HCT116 (cell line): ENCODE results near the gene NIPA2. TPM values are rescaled to one million over a fixed set of nuclear protein-coding genes. Genes with fewer than 3 reads are reported as not detected.

Experiments used
- ATAC-seq: fragments of 200-7000 bp; cut with Tn5 transposase; 2 replicates; pipeline ENCODE4 v1.9.1; 2020; ENCODE audit warnings: mild to moderate bottlenecking, moderate library complexity
- BruUV-seq: library from RNA; stranded (reverse); fragments of 400-500 nt; replicated peaks from 2 replicates; lab custom pipeline; 2021; lab: Mats Ljungman, UMichigan
- CTCF ChIA-PET: fragments of 300-600 bp; sonication (Branson Sonifier 250); formaldehyde crosslinking; loops from one replicate; lab custom pipeline; 2021; ENCODE audit warnings: antibody characterized with exemption; lab: Charles Lee
- POLR2A ChIA-PET: fragments of 300-600, 350-600 bp; sonication (Branson Sonifier 250); formaldehyde crosslinking; loops from one replicate; lab custom pipeline; 2021; ENCODE audit warnings: antibody characterized with exemption; lab: Charles Lee
- RAD21 ChIA-PET, 2 experiments: fragments of 300-600 bp; sonication (Branson Sonifier 250); formaldehyde crosslinking; loops; one replicate each; lab custom pipeline; 2023; ENCODE audit warnings: low total read pairs in 2 of 2; ENCODE audit not compliant: uncharacterized antibody in 2 of 2, unreplicated experiment in 2 of 2, low non-redundant PET in 1 of 2; lab: Charles Lee
- DNase-seq: peaks from one replicate; pipeline ENCODE4 v3.0.0-alpha.2; 2010; ENCODE audit warnings: low read depth, low spot score
- H2AFZ ChIP-seq: fragments of 200-600 bp; shearing (Covaris generic), sonication (generic); 2 replicates; pipeline ENCODE4 v1.6.1; 2017; ENCODE audit warnings: low read depth, mixed run types, mixed read lengths, antibody characterized with exemption, low read length; ENCODE audit not compliant: poor library complexity, severe bottlenecking
- H3K27ac ChIP-seq: 2 replicates; pipeline ENCODE4 v1.5.1; 2012; ENCODE audit warnings: low read depth, low read length
- H3K27me3 ChIP-seq: fragments of 200-600 bp; sonication (generic); 2 replicates; pipeline ENCODE4 v1.6.1; 2016; ENCODE audit warnings: mixed run types, low read length, mixed read lengths; ENCODE audit not compliant: insufficient read depth
- H3K36me3 ChIP-seq, 2 experiments: fragments of 200-500 bp in 1 of 2; fragments of 200-600 bp in 1 of 2; sonication (Bioruptor generic) in 1 of 2; sonication (generic) in 1 of 2; 2 replicates each; pipeline versions ENCODE4 v1.5.1 to v1.6.1; 2014 to 2016; ENCODE audit warnings: low read length in 2 of 2, inconsistent platforms in 1 of 2, mixed read lengths in 1 of 2, mixed run types in 1 of 2; ENCODE audit not compliant: insufficient read depth in 2 of 2, control insufficient read depth in 1 of 2
- H3K4me1 ChIP-seq, 2 experiments: fragments of 200-600 bp in 1 of 2; sonication (generic) in 1 of 2; 2 replicates each; pipeline versions ENCODE4 v1.5.1 to v1.6.1; 2012 to 2017; ENCODE audit warnings: low read length in 2 of 2, inconsistent platforms in 1 of 2, mild to moderate bottlenecking in 1 of 2, mixed read lengths in 1 of 2, mixed run types in 1 of 2, moderate library complexity in 1 of 2; ENCODE audit not compliant: insufficient read depth in 2 of 2, control insufficient read depth in 1 of 2
- H3K4me2 ChIP-seq: fragments of 200-600 bp; sonication (generic); 2 replicates; pipeline ENCODE4 v1.6.1; 2017; ENCODE audit warnings: mixed run types, low read length, mixed read lengths
- H3K4me3 ChIP-seq, 2 experiments: fragments of 200-600 bp in 1 of 2; sonication (generic) in 1 of 2; replicated peaks in 1 of 2; 2 replicates each; pipeline ENCODE4 v1.5.1; 2011 to 2016; ENCODE audit warnings: low read length in 2 of 2, control low read depth in 1 of 2, low read depth in 1 of 2, mild to moderate bottlenecking in 1 of 2, mixed read lengths in 1 of 2, mixed run types in 1 of 2
- H3K79me2 ChIP-seq: fragments of 200-600 bp; sonication (generic); 2 replicates; pipeline ENCODE4 v1.6.1; 2017; ENCODE audit warnings: mild to moderate bottlenecking, mixed run types, low read length, moderate library complexity, mixed read lengths; ENCODE audit not compliant: insufficient read depth
- H3K9ac ChIP-seq: fragments of 200-600 bp; sonication (generic); 2 replicates; pipeline ENCODE4 v1.6.1; 2016; ENCODE audit warnings: low read length, mixed read lengths
- H3K9me2 ChIP-seq: fragments of 200-600 bp; sonication (generic), shearing (Covaris generic); 2 replicates; pipeline ENCODE4 v1.6.1; 2017; ENCODE audit warnings: mixed run types, mild to moderate bottlenecking, moderate library complexity; ENCODE audit not compliant: insufficient read depth
- H3K9me3 ChIP-seq, 2 experiments: fragments of 200-500 bp in 1 of 2; fragments of 200-600 bp in 1 of 2; sonication (Bioruptor generic) in 1 of 2; sonication (generic) in 1 of 2; 2 replicates each; pipeline ENCODE4 v1.6.1; 2014 to 2017; ENCODE audit warnings: low read length in 2 of 2, mixed read lengths in 2 of 2, inconsistent platforms in 1 of 2, low read depth in 1 of 2, mild to moderate bottlenecking in 1 of 2, mixed run types in 1 of 2, moderate library complexity in 1 of 2; ENCODE audit not compliant: control insufficient read depth in 1 of 2, insufficient read depth in 1 of 2
- H4K20me1 ChIP-seq: fragments of 200-600 bp; sonication (generic), shearing (Covaris generic); 2 replicates; pipeline ENCODE4 v1.6.1; 2017; ENCODE audit warnings: mixed run types, mild to moderate bottlenecking, moderate library complexity; ENCODE audit not compliant: insufficient read depth
- CEBPB ChIP-seq: IDR thresholded peaks from 2 replicates; pipeline ENCODE4 v1.6.1; 2012; ENCODE audit warnings: low read depth
- ELF1 ChIP-seq: IDR thresholded peaks from 2 replicates; pipeline ENCODE4 v1.6.1; 2012; ENCODE audit warnings: low read depth, borderline replicate concordance
- EZH2 ChIP-seq: fragments of 200-600 bp; sonication (generic); IDR thresholded peaks from 2 replicates; pipeline ENCODE4 v1.6.1; 2017; ENCODE audit warnings: antibody characterized with exemption, mixed run types
- JUND ChIP-seq: IDR thresholded peaks from 2 replicates; pipeline ENCODE4 v1.6.1; 2012
- MAX ChIP-seq: IDR thresholded peaks from 2 replicates; pipeline ENCODE4 v1.6.1; 2012
- POLR2AphosphoS5 ChIP-seq: IDR thresholded peaks from 2 replicates; pipeline ENCODE4 v1.6.1; 2011; ENCODE audit warnings: mild to moderate bottlenecking, low read depth, low read length, moderate library complexity
- REST ChIP-seq: IDR thresholded peaks from 2 replicates; pipeline ENCODE4 v1.6.1; 2012; ENCODE audit warnings: low read depth
- SP1 ChIP-seq: IDR thresholded peaks from 2 replicates; pipeline ENCODE4 v1.6.1; 2012; ENCODE audit warnings: low read depth
- TCF7L2 ChIP-seq: IDR thresholded peaks from 2 replicates; pipeline ENCODE4 v1.7.0; 2011; ENCODE audit warnings: borderline replicate concordance, inconsistent platforms; ENCODE audit not compliant: insufficient read depth, insufficient read length; ENCODE audit errors: extremely low read depth
- YY1 ChIP-seq: IDR thresholded peaks from 2 replicates; pipeline ENCODE4 v1.6.1; 2011; ENCODE audit warnings: low read length, low read depth, moderate library complexity, mild to moderate bottlenecking; ENCODE audit not compliant: insufficient replicate concordance; ENCODE audit errors: extremely low read depth
- ZFX ChIP-seq: fragments of 450-650 bp; IDR thresholded peaks from 2 replicates; pipeline ENCODE4 v1.6.1; 2017
- ZNF274 ChIP-seq: fragments of 200-500 bp; sonication (Bioruptor generic); IDR thresholded peaks from 2 replicates; pipeline ENCODE4 v1.6.1; 2014; ENCODE audit warnings: mild to moderate bottlenecking, low read depth, low read length, inconsistent platforms
- intact Hi-C: fragments of 100-400 bp; cut with micrococcal nuclease; formaldehyde crosslinking; loops from 2 replicates; pipeline ENCODE4 v1.10.0; 2022
- total RNA-seq: library from RNA; stranded (reverse); gene quantifications from one replicate; pipeline ENCODE4 v1.2.1, GENCODE V29; 2021; ENCODE audit not compliant: unreplicated experiment

NIPA2 gene
- total RNA-seq, 1 experiment from 2014 or later, result 54.4 TPM

DNA sequence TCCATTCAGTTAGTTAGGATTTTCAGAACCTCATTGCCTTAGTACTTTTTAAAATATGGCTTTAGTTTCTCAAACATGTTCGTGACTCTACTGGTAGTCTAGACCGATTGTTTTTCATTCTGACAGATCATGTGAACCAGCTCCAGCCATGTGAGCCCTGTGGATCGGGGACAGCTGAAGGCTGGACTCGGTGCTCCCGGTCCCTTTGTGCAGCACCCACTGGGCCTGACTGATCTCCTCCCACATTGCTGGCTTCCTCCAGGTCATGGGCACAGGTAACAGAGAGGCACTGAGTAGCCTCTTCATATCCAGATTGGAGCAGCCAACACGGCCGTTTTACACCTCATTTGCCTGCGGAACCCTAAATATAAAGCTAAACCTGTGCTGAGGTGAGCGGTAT is 30.5 kb downstream of the NIPA2 start:
- RAD21 ChIA-PET, result no interaction called here
- POLR2A ChIA-PET, result no interaction called here
- no peaks in the 10 kb centered on the region for H3K27me3 ChIP-seq

More for the DNA sequence above, 30.5 kb downstream of the NIPA2 start:
- Histone ChIP-seq H3K9me2 (no peaks in the 10 kb centered on the region), H3K9me3 (no peaks in the 10 kb centered on the region), H2AFZ (no peak overlapping the region), H3K4me3 (no peak overlapping the region), H3K79me2 (peaks cover 16% of the 10 kb centered on the region), H4K20me1 (no peaks in the 10 kb centered on the region; the same call in 1 of the 2 replicates), H3K4me1 (no peaks in the 10 kb centered on the region), H3K27ac (no peak overlapping the region), H3K4me2 (no peak overlapping the region), H3K36me3 (peaks cover 34 to 52% of the 10 kb centered on the region in 2 experiments), H3K9ac (no peak overlapping the region)
- ATAC-seq (no peak), DNase-seq (no peak)
- intact Hi-C loops, result no loop called here
- TF ChIP-seq EZH2 (no peak), YY1 (no peak), ELF1 (no peak), ZFX (no peak), TCF7L2 (no peak), MAX (no peak), ZNF274 (no peak), JUND (no peak), POLR2AphosphoS5 (no peak), SP1 (no peak), CEBPB (no peak), REST (no peak)
- BruUV-seq, result no TSS peak
- CTCF ChIA-PET, result no interaction called here
